Thoracic aorta (tissue), 2 donors: ENCODE measurements around the gene LBHD2. TPM values are rescaled to one million over a fixed set of nuclear protein-coding genes. Genes with fewer than 3 reads are reported as not detected.

ENCODE experiments used
- ATAC-seq: fragments of 150-250 bp; one replicate; pipeline ENCODE4 v1.8.0; 2017; ENCODE audit warnings: low read depth; ENCODE audit not compliant: insufficient number of reproducible peaks, low FRiP score
- DNase-seq: peaks from one replicate; pipeline ENCODE4 v3.0.0-alpha.2; 2020; ENCODE audit warnings: low spot score
- H3K27ac ChIP-seq, 2 donors: fragments of 200-600 bp; sonication (generic); 1 replicate in 1 of 2; 2 replicates in 1 of 2; pipeline ENCODE4 v1.5.1; 2016; ENCODE audit warnings: mild to moderate bottlenecking in 2 of 2, moderate library complexity in 2 of 2
- H3K27me3 ChIP-seq: fragments of 200-600 bp; sonication (generic); replicated peaks from 2 replicates; pipeline ENCODE4 v1.6.0; 2016; ENCODE audit warnings: mild to moderate bottlenecking; ENCODE audit not compliant: insufficient read depth
- H3K36me3 ChIP-seq: fragments of 200-600 bp; sonication (generic); one replicate; pipeline ENCODE4 v1.5.1; 2016
- H3K4me1 ChIP-seq, 2 donors: fragments of 200-600 bp; sonication (generic); 1 replicate in 1 of 2; 2 replicates in 1 of 2; pipeline versions ENCODE4 v1.5.1 to v1.6.0; 2016; ENCODE audit warnings: low read depth in 2 of 2, mild to moderate bottlenecking in 1 of 2; ENCODE audit not compliant: control insufficient read depth in 1 of 2
- H3K4me3 ChIP-seq: fragments of 200-600 bp; sonication (generic); 2 replicates; pipeline ENCODE4 v1.5.1; 2016; ENCODE audit warnings: mild to moderate bottlenecking
- H3K9me3 ChIP-seq: fragments of 200-600 bp; sonication (generic); 2 replicates; pipeline ENCODE4 v1.5.1; 2016
- CTCF ChIP-seq: fragments of 200-600 bp; sonication (generic); IDR thresholded peaks from one replicate; pipeline ENCODE4 v1.5.1; 2019; ENCODE audit warnings: antibody characterized with exemption
- total RNA-seq, 2 donors: library from RNA; depleted of rRNA; stranded (reverse); fragments of >200 nt; gene quantifications; one replicate each; pipeline versions ENCODE4 v1.1.0 to v1.2.3, GENCODE V29; 2016

Gene LBHD2
- total RNA-seq, 2 donors from 2014 or later, result not detected

GRCh38 chr14:103089386-103090335, 5.7 kb downstream of the LBHD2 start:
- no peak for ATAC-seq
- TF ChIP-seq CTCF, result no peak
- H3K36me3 ChIP-seq, result no peaks in the 10 kb centered on the region
- H3K4me1 ChIP-seq, result peaks cover 5 to 6% of the 10 kb centered on the region in 2 donors
- H3K27ac ChIP-seq, result no peak overlapping the region
- no peaks in the 10 kb centered on the region for H3K27me3 ChIP-seq
- no peak overlapping the region for H3K4me3 ChIP-seq
- no peak for DNase-seq
- H3K9me3 ChIP-seq, result no peaks in the 10 kb centered on the region

GRCh38 chr14:103090481-103091020, 6.5 kb downstream of the LBHD2 start:
- Histone ChIP-seq H3K4me3 (peak overlapping the region; percentile 77), H3K9me3 (no peaks in the 10 kb centered on the region), H3K4me1 (peaks cover 5 to 6% of the 10 kb centered on the region in 2 donors), H3K36me3 (no peaks in the 10 kb centered on the region), H3K27ac (no peak overlapping the region), H3K27me3 (no peaks in the 10 kb centered on the region)
- no peak for TF ChIP-seq CTCF
- DNase-seq (no peak), ATAC-seq (no peak)

DNA sequence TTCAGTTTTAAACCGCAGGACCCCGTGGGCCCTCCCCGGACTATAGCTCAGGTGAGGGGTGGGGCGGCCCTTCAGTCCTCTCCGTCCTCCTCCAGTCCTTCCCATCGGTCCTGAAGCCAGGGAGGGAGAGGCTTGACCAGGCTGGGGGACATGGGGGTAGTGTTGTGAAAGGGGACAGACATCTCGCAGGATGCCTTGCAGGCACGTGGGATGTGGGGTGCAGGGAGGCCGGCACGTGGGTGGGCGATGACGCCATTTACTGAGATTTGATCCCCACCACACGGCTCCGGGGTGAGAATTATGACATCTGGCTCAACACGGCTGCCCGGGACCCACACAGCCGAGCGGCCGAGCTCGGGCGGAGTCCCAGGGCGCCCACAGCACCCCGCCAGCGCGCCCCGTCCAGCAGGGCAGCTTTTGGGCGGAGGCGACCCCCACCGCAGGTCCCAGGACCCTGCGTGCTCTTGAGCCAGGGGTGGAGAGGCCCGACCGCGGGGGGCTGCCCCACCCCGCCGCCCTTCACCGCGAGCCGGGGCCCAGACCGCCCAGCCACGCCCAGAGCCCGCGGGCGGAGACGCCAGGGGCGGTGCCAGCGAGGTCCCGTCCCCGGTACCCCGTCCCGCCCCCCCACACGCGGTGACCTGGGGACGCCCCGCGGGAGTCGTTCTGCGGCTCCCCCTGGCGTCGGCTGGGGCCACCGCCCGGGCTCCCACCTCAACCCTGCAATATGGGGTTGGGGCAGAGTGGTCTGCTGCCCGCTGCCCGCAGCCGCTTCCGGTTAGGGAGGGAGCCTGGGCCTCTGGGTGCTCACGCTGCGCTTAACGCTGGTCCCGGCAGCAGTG, 7.3 kb downstream of the LBHD2 start:
- DNase-seq, result no peak
- no peak overlapping the region for H3K27ac ChIP-seq
- no peak for ATAC-seq
- no peaks in the 10 kb centered on the region for H3K27me3 ChIP-seq
- H3K36me3 ChIP-seq, result no peaks in the 10 kb centered on the region
- peak overlapping the region; percentile 77 for H3K4me3 ChIP-seq
- H3K9me3 ChIP-seq, result no peaks in the 10 kb centered on the region
- TF ChIP-seq CTCF, result no peak
- H3K4me1 ChIP-seq, result peaks cover 5 to 6% of the 10 kb centered on the region in 2 donors

- no peak overlapping the region for H3K27ac ChIP-seq
Measured at GRCh38 chr14:103091883-103092222, 7.8 kb downstream of the LBHD2 start.

More at GRCh38 chr14:103091883-103092222, 7.8 kb downstream of the LBHD2 start:
- Histone ChIP-seq H3K4me1 (peaks cover 5 to 6% of the 10 kb centered on the region in 2 donors), H3K36me3 (no peaks in the 10 kb centered on the region), H3K4me3 (peak overlapping the region; percentile 77), H3K27me3 (no peaks in the 10 kb centered on the region), H3K9me3 (no peaks in the 10 kb centered on the region)
- TF ChIP-seq CTCF, result no peak
- ATAC-seq (no peak), DNase-seq (no peak)
